Measurements from ENCODE around the gene TMPRSS11E. TPM values are rescaled to one million over a fixed set of nuclear protein-coding genes. Genes with fewer than 3 reads are reported as not detected.

Gene TMPRSS11E
- total and polyA plus RNA-seq, 3 experiments from 2014 or later: 0.15 to 0.18 TPM; not detected in 1

DNA sequence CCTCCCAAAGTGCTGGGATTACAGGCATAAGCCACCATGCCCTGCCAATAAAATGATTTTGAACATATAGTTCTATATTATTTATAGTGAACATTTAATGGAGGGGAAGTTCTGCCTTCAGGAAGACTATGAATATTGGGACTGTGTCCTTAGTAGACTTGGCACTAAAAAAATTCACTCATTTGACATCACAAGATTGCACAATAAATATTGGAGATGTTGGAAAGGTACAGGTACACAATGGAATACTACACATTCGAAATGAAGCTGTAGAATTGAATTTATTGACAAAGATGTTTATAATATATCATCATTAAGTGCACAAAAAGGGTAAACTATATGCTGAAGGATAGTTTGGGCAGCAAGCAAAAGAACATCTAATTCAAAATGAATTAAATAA, 13.0 kb upstream of the TMPRSS11E start:
- Histone ChIP-seq H3K36me3 (ENCODE audit: insufficient read depth, low read length) (no peaks in the 10 kb centered on the region), H3K27me3 (ENCODE audit: insufficient read depth, low read length, poor library complexity, severe bottlenecking) (no peaks in the 10 kb centered on the region), H3K9me3 (ENCODE audit: low read length) (no peaks in the 10 kb centered on the region), H3K27ac (ENCODE audit: low read depth, low read length) (no peak overlapping the region), H3K4me1 (ENCODE audit: insufficient read depth, low read length) (peaks cover 20% of the 10 kb centered on the region), H3K4me3 (ENCODE audit: low read length) (no peak overlapping the region)
- Mint-ChIP-seq H3K27me3 (no peaks in the 10 kb centered on the region), H3K4me3 (no peak overlapping the region), H3K27ac (no peak overlapping the region), H3K9me3 (peaks cover 0 to 4% (median 2%) of the 10 kb centered on the region in 5 donors), H3K4me1 (peaks cover 25 to 58% (median 46%) of the 10 kb centered on the region in 3 donors), H3K36me3 (peaks cover 0 to 13% (median 0%) of the 10 kb centered on the region in 3 donors)
- no peak for DNase-seq
- POLR2A ChIA-PET: no interaction called here
- CTCF ChIA-PET: interaction anchor here (1.1 kb wide), 1 partner anchor 59 kb away, joined by 3 read pairs; no protein-coding TSS in a partner anchor

DNA sequence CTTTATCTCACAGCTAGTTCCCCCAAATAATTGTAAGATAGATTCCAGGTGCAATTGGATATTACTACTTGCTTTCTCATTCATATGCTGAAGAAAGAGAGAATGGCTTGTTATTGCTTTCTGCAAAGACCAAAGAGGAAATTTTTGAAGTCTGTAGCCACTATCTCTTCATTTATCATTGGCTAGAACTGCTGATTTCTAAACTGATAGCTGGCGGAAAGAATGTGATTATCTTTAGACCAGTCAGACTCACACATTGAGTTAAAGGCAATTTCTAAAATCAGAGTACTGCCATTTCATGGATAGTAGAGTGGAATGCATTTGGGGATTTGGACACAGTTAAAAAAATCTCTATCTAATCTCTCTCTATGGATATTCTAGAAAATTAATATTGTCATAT, 12.4 kb upstream of the TMPRSS11E start:
- peaks cover 30 to 63% (median 51%) of the 10 kb centered on the region in 3 donors for H3K4me1 Mint-ChIP-seq
- POLR2A ChIA-PET: no interaction called here

DNA sequence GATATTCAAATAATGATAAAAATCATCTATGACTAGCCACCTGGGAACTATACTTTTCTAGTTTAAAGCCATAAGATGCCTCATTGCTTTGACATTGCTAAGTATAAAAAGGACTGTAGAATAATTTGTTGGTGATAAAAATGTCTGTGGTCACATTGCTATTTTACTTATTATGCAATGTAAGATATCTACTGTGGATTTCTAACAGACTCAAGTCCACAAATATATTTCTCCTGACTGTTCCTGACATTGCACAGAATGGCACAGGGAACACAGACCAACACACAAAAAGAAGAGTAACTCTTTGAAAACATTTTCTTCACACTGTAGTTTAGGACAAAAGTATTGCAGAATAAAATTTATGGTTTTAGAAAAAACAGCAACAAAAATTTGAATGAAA, 2.2 kb upstream of the TMPRSS11E start:
- POLR2A ChIA-PET: no interaction called here
- Histone ChIP-seq H3K4me3 (ENCODE audit: low read length) (no peak overlapping the region), H3K4me1 (ENCODE audit: insufficient read depth, low read length) (peaks cover 14% of the 10 kb centered on the region), H3K9me3 (ENCODE audit: low read length) (no peaks in the 10 kb centered on the region), H3K27me3 (ENCODE audit: insufficient read depth, low read length, poor library complexity, severe bottlenecking) (no peaks in the 10 kb centered on the region), H3K36me3 (ENCODE audit: insufficient read depth, low read length) (no peaks in the 10 kb centered on the region), H3K27ac (ENCODE audit: low read depth, low read length) (no peak overlapping the region)
- H3K27ac Mint-ChIP-seq: no peak overlapping the region
- CTCF ChIA-PET: no interaction called here
- H3K27me3 Mint-ChIP-seq: peaks cover 1 to 3% of the 10 kb centered on the region in 2 donors
- DNase-seq: no peak
- H3K36me3 Mint-ChIP-seq: peaks cover 0 to 25% (median 0%) of the 10 kb centered on the region in 3 donors
- H3K9me3 Mint-ChIP-seq: no peaks in the 10 kb centered on the region
- peaks cover 34 to 62% (median 43%) of the 10 kb centered on the region in 3 donors for H3K4me1 Mint-ChIP-seq
- H3K4me3 Mint-ChIP-seq: no peak overlapping the region

More for the DNA sequence above, 12.4 kb upstream of the TMPRSS11E start:
- H3K9me3 ChIP-seq (ENCODE audit: low read length): no peaks in the 10 kb centered on the region
- peaks cover 26% of the 10 kb centered on the region for H3K4me1 ChIP-seq (ENCODE audit: insufficient read depth, low read length)
- Mint-ChIP-seq H3K27me3 (no peaks in the 10 kb centered on the region), H3K4me3 (peak overlapping the region in 1 of 7 donors; percentile 25), H3K27ac (no peak overlapping the region), H3K36me3 (peaks cover 0 to 13% (median 0%) of the 10 kb centered on the region in 3 donors), H3K9me3 (peaks cover 0 to 4% (median 2%) of the 10 kb centered on the region in 5 donors)
- CTCF ChIA-PET: interaction anchor here (1.1 kb wide), 1 partner anchor 59 kb away, joined by 3 read pairs; no protein-coding TSS in a partner anchor
- no peaks in the 10 kb centered on the region for H3K36me3 ChIP-seq (ENCODE audit: insufficient read depth, low read length)
- no peak overlapping the region for H3K27ac ChIP-seq (ENCODE audit: low read depth, low read length)
- no peak for DNase-seq
- H3K4me3 ChIP-seq (ENCODE audit: low read length): no peak overlapping the region
- H3K27me3 ChIP-seq (ENCODE audit: insufficient read depth, low read length, poor library complexity, severe bottlenecking): no peaks in the 10 kb centered on the region

DNA sequence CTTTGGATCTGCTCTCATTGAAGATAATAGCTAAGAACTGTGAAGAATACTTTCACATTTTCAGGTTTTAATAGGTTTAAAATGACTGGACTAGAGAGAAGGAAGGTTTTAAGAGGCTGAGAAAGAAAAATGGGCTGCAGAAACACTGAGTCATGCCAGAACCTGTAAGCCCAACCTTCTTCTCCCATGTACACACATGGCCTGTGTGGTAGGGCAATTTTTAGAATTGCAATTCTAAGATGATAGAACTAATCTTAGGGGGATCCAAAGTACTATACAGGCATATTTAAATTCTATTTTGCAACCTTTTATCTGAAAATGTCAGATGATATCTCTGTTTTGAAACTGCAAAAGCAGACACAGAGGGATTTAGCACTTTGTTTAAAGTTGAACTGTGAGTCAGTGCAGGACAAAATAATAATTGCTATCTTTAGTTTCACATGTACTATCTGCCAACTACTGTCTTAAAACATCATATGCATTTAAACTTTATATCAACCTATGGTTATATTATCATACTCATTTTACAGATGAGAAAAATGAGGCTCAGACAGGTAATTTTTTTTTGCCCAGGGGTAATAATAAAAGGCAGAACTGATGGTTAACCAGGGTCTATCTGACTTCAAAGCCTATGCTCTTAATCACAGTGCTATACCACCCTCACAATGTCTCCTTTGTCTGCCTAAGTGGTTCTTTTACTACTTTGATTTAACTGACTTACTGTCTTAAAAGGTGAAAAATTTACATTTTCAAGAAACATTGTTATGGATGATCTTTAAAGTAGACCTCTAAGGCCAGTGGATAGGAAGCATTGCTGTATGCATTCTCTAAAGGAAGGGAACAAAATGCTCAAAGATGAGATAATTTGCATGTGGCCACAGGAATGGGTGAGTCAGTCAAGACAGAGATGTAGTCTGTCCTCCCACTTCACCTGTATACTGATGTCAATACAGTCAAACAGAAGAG, 4.3 kb downstream of the TMPRSS11E start:
- peaks cover 1 to 3% of the 10 kb centered on the region in 2 donors for H3K27me3 Mint-ChIP-seq
- ChIA-PET POLR2A (no interaction called here), CTCF (interaction anchor here (1.5 kb wide), 1 partner anchor 10 kb away, joined by 4 read pairs; no protein-coding TSS in a partner anchor)
- Histone ChIP-seq H3K36me3 (ENCODE audit: insufficient read depth, low read length) (no peaks in the 10 kb centered on the region), H3K27ac (ENCODE audit: low read depth, low read length) (no peak overlapping the region), H3K4me3 (ENCODE audit: low read length) (no peak overlapping the region), H3K27me3 (ENCODE audit: insufficient read depth, low read length, poor library complexity, severe bottlenecking) (no peaks in the 10 kb centered on the region), H3K4me1 (ENCODE audit: insufficient read depth, low read length) (no peaks in the 10 kb centered on the region), H3K9me3 (ENCODE audit: low read length) (no peaks in the 10 kb centered on the region)
- peak overlapping the region in 1 of 8 donors; percentile 50 for H3K27ac Mint-ChIP-seq
- no peaks in the 10 kb centered on the region for H3K9me3 Mint-ChIP-seq
- peaks cover 8 to 52% (median 19%) of the 10 kb centered on the region in 3 donors for H3K4me1 Mint-ChIP-seq
- no peak overlapping the region for H3K4me3 Mint-ChIP-seq
- peaks cover 0 to 9% (median 0%) of the 10 kb centered on the region in 3 donors for H3K36me3 Mint-ChIP-seq
- DNase-seq: no peak

DNA sequence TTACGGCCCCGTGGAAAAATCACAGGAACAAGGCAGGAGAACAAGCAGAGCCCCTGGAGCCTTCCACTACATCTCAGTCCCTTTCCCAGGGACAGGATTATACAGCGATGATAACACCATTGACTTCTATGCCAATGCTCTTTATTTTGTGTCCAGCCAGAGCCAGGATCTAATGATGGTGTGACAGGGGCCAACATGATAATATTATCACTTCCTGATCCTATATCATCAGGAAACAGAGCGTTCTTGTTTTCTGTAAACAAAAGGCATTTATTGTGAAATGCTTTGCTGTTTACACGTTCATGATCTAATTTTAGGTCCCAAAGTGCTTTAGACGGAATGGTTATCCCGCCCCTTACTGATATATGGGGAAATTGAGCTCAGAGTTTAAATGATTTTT, 12.8 kb downstream of the TMPRSS11E start:
- no peak for DNase-seq
- Histone ChIP-seq H3K4me3 (ENCODE audit: low read length) (no peak overlapping the region), H3K9me3 (ENCODE audit: low read length) (no peaks in the 10 kb centered on the region), H3K4me1 (ENCODE audit: insufficient read depth, low read length) (no peaks in the 10 kb centered on the region), H3K27me3 (ENCODE audit: insufficient read depth, low read length, poor library complexity, severe bottlenecking) (no peaks in the 10 kb centered on the region), H3K27ac (ENCODE audit: low read depth, low read length) (no peak overlapping the region), H3K36me3 (ENCODE audit: insufficient read depth, low read length) (no peaks in the 10 kb centered on the region)
- Mint-ChIP-seq H3K9me3 (no peaks in the 10 kb centered on the region), H3K4me1 (peaks cover 0 to 8% (median 0%) of the 10 kb centered on the region in 3 donors), H3K36me3 (peaks cover 0 to 9% (median 0%) of the 10 kb centered on the region in 3 donors), H3K27ac (no peak overlapping the region), H3K27me3 (peaks cover 0 to 2% of the 10 kb centered on the region in 2 donors), H3K4me3 (no peak overlapping the region)
- CTCF ChIA-PET: no interaction called here
- POLR2A ChIA-PET: no interaction called here

DNA sequence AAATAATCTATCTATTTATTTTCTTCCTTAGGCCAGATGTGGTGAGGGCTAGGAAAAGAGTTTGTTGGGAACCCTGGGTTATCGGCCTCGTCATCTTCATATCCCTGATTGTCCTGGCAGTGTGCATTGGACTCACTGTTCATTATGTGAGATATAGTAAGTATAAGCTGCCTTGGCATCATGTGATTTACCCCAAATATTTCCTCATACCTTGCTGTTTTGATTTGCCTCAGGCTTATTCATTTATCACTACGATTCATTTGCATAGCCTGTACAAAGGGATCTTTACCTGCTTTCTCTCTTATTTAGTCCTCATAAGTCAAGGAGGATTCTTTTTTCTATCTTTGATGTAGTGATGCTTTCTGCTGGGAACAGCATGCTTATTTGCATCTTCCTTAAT, 14.5 kb downstream of the TMPRSS11E start:
- Mint-ChIP-seq H3K27me3 (peaks cover 0 to 2% of the 10 kb centered on the region in 2 donors), H3K9me3 (no peaks in the 10 kb centered on the region)
- no peaks in the 10 kb centered on the region for H3K4me1 ChIP-seq (ENCODE audit: insufficient read depth, low read length)

DNA sequence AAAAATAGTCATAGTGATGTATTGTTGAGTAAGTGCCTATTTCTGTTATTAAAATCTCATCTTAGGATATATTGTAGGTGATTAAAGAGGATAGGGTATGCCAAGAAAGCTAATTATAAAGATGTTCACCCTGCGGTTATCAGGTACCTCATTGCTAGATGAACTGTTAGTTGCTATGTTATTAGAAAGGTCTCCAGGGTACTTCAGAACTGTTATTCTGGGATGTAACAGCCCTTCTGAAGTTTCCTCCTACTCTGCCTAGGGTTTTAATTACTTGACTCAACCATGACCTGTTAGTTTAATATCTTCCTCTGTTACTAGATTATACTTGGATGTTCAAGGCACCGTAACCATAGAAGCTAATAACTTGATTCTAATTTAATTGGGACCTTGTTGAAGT, 15.4 kb downstream of the TMPRSS11E start:
- ChIA-PET POLR2A (no interaction called here), CTCF (no interaction called here)
- no peak overlapping the region for H3K4me3 Mint-ChIP-seq
- peaks cover 0 to 24% (median 0%) of the 10 kb centered on the region in 3 donors for H3K4me1 Mint-ChIP-seq
- Histone ChIP-seq H3K9me3 (ENCODE audit: low read length) (no peaks in the 10 kb centered on the region), H3K27me3 (ENCODE audit: insufficient read depth, low read length, poor library complexity, severe bottlenecking) (no peaks in the 10 kb centered on the region), H3K27ac (ENCODE audit: low read depth, low read length) (no peak overlapping the region), H3K4me1 (ENCODE audit: insufficient read depth, low read length) (no peaks in the 10 kb centered on the region), H3K36me3 (ENCODE audit: insufficient read depth, low read length) (no peaks in the 10 kb centered on the region), H3K4me3 (ENCODE audit: low read length) (no peak overlapping the region)
- peaks cover 0 to 2% of the 10 kb centered on the region in 2 donors for H3K27me3 Mint-ChIP-seq
- no peak overlapping the region for H3K27ac Mint-ChIP-seq
- H3K36me3 Mint-ChIP-seq: no peaks in the 10 kb centered on the region
- no peaks in the 10 kb centered on the region for H3K9me3 Mint-ChIP-seq
- no peak for DNase-seq

More for the DNA sequence above, 14.5 kb downstream of the TMPRSS11E start:
- Mint-ChIP-seq H3K27ac (peak overlapping the region in 1 of 8 donors; percentile 7), H3K4me1 (peaks cover 0 to 24% (median 0%) of the 10 kb centered on the region in 3 donors), H3K4me3 (no peak overlapping the region), H3K36me3 (peaks cover 0 to 5% (median 0%) of the 10 kb centered on the region in 3 donors)
- CTCF ChIA-PET: interaction anchor here (1.3 kb wide), 1 partner anchor 9 kb away, joined by 3 read pairs; no protein-coding TSS in a partner anchor
- Histone ChIP-seq H3K27ac (ENCODE audit: low read depth, low read length) (no peak overlapping the region), H3K27me3 (ENCODE audit: insufficient read depth, low read length, poor library complexity, severe bottlenecking) (no peaks in the 10 kb centered on the region), H3K36me3 (ENCODE audit: insufficient read depth, low read length) (no peaks in the 10 kb centered on the region), H3K4me3 (ENCODE audit: low read length) (no peak overlapping the region), H3K9me3 (ENCODE audit: low read length) (no peaks in the 10 kb centered on the region)
- no peak for DNase-seq
- POLR2A ChIA-PET: no interaction called here

DNA sequence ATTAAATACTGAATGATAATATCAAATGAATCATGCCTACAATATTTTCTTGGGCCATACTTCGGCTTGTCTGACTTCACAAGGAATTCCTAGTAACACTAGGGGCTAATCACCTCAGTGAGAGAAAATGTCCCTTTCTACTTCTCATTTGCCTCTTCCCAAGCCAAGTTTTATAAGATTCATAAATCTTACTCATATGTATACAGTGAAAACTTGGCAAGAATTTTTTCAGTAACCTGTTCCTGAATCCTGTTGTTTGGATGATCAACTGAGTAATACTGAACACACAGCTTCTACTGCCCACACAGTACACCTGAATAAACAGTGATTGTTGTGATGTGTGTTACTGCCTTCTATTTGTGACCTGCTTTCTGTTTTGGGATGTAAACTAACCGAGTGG, 16.5 kb downstream of the TMPRSS11E start:
- Histone ChIP-seq H3K27ac (ENCODE audit: low read depth, low read length) (no peak overlapping the region), H3K4me1 (ENCODE audit: insufficient read depth, low read length) (no peaks in the 10 kb centered on the region), H3K27me3 (ENCODE audit: insufficient read depth, low read length, poor library complexity, severe bottlenecking) (no peaks in the 10 kb centered on the region), H3K36me3 (ENCODE audit: insufficient read depth, low read length) (no peaks in the 10 kb centered on the region), H3K9me3 (ENCODE audit: low read length) (no peaks in the 10 kb centered on the region), H3K4me3 (ENCODE audit: low read length) (no peak overlapping the region)
- Mint-ChIP-seq H3K27ac (no peak overlapping the region), H3K4me3 (no peak overlapping the region), H3K9me3 (no peaks in the 10 kb centered on the region), H3K27me3 (peaks cover 0 to 2% of the 10 kb centered on the region in 2 donors), H3K4me1 (peaks cover 0 to 27% (median 0%) of the 10 kb centered on the region in 3 donors), H3K36me3 (no peaks in the 10 kb centered on the region)
- CTCF ChIA-PET: no interaction called here
- POLR2A ChIA-PET: no interaction called here
- no peak for DNase-seq
